Measurements from ENCODE around the gene SSH2. TPM values are rescaled to one million over a fixed set of nuclear protein-coding genes. Genes with fewer than 3 reads are reported as not detected.

Gene SSH2
- polyA plus RNA-seq, 1 of the 3 experiments (the other 2 are of a cell fraction): 8.8 TPM

DNA sequence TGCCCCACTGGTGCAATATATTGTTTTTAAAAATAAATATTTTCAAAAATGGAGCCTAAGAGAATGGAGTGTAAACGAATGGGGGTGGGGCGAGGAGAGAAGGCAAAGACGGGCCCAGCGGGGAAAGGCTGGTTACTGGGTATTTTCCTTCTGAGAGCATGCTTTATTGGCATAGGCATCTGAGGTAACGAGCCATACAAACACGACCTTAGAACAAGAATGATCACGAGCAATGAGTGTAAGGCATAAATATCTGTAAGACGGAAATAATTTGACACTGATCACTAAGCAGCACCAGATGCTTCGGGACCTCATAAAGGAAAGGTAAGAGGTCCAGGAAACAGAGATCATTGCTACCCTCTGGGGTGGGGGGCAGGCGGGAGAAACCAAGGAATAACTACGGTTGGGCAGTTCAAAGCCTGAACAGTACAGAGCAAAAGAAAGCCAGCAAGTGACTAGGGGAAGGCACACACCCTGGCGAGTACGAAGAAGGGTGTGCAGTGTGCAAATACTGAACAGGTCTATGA, 959 bp downstream of the SSH2 start:
- H3K9ac ChIP-seq: peak overlapping the region; percentile 74
- H3K79me2 ChIP-seq (ENCODE audit: insufficient read depth): peaks cover 68% of the 10 kb centered on the region
- no peak for TF ChIP-seq NRF1 (IDR thresholded peaks at IDR 0.05; ENCODE audit: low read depth, low read length)
- TF ChIP-seq MEF2A (IDR thresholded peaks at IDR 0.05; ENCODE audit: borderline replicate concordance, low read depth): no peak
- TF ChIP-seq FOXJ3 (CRISPR knock-in tag; IDR thresholded peaks at IDR 0.05): no peak
- TF ChIP-seq TCF12 (IDR thresholded peaks at IDR 0.05): peak; percentile 17; the same call in 1 of the 2 replicates
- peak; percentile 56; the same call in 1 of the 2 replicates for TF ChIP-seq MXI1 (IDR thresholded peaks at IDR 0.05; ENCODE audit: low read depth, low read length)
- no peaks in the 10 kb centered on the region for H3K27me3 ChIP-seq (ENCODE audit: insufficient read depth)
- peaks cover 21 to 24% of the 10 kb centered on the region in 2 experiments; a peak in 3 of 4 replicates for H3K4me1 ChIP-seq (ENCODE audit: control insufficient read depth in 1 of 2, insufficient read depth in 2 of 2, low read depth in 1 of 2, low read length in 1 of 2)
- ChIA-PET CTCF (interaction anchor here (0.6 to 3.9 kb wide), 6 partner anchors 16 to 466 kb away, joined by 3 to 118 read pairs (median 38); no protein-coding TSS in a partner anchor), POLR2A (no interaction called here)
- H3K4me3 ChIP-seq (ENCODE audit: low read depth in 2 of 2, low read length in 1 of 2): peak overlapping the region; percentile 84 to 99
- peak overlapping the region; percentile 91 for H3K4me2 ChIP-seq
- no peaks in the 10 kb centered on the region for H4K20me1 ChIP-seq (ENCODE audit: insufficient read depth)
- WGBS (ENCODE audit: low lambda C conversion rate): under 1% methylated on average over 13 of the region's 13 CpGs
- peak; percentile 38 for DNase-seq
- peak overlapping the region; percentile 87 for H2AFZ ChIP-seq (ENCODE audit: low read depth)
- H3K36me3 ChIP-seq (replicated peaks in 1 of 2; ENCODE audit: control insufficient read depth in 1 of 2, insufficient read depth in 2 of 2, low read length in 1 of 2): peaks cover 0 to 4% of the 10 kb centered on the region in 2 experiments
- H3K9me2 ChIP-seq: no peaks in the 10 kb centered on the region
- H3K9me3 ChIP-seq: no peaks in the 10 kb centered on the region
- H3F3A ChIP-seq (replicated peaks; ENCODE audit: insufficient read depth): peaks cover 20% of the 10 kb centered on the region
- peak overlapping the region; percentile 80 to 83 for H3K27ac ChIP-seq (ENCODE audit: low read depth in 2 of 2, low read length in 1 of 2)

DNA sequence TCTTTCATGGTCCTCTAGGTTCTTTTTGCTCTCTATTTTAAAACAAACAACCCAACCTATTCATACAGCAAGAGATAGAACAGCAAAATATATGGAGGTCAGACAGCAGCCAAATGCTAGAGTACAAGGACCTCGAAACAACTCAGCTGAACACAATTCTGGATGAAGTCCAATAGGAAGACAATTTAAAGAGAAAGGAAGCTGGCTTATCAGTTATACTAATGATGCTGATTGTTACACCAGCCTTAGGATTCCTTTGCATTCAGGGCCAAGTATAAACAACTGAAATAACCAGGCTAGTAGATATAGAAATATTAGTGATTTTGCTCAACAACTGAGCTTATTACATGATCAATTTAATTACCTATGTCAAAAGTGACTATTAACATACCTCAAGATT, 2.5 kb downstream of the SSH2 start:
- H3K9me3 ChIP-seq: no peaks in the 10 kb centered on the region
- H2AFZ ChIP-seq (ENCODE audit: low read depth): no peak overlapping the region
- 40% methylated on average over 1 of the region's 1 CpG for WGBS (ENCODE audit: low lambda C conversion rate)
- peaks cover 21 to 24% of the 10 kb centered on the region in 2 experiments; a peak in 3 of 4 replicates for H3K4me1 ChIP-seq (ENCODE audit: control insufficient read depth in 1 of 2, insufficient read depth in 2 of 2, low read depth in 1 of 2, low read length in 1 of 2)
- H3K36me3 ChIP-seq (replicated peaks in 1 of 2; ENCODE audit: control insufficient read depth in 1 of 2, insufficient read depth in 2 of 2, low read length in 1 of 2): peaks cover 0 to 4% of the 10 kb centered on the region in 2 experiments
- ChIA-PET CTCF (interaction anchor here (0.7 to 2.0 kb wide), 4 partner anchors 60 to 336 kb away, joined by 3 to 7 read pairs (median 4); no protein-coding TSS in a partner anchor), POLR2A (no interaction called here)
- H3F3A ChIP-seq (replicated peaks; ENCODE audit: insufficient read depth): peaks cover 20% of the 10 kb centered on the region
- H3K4me3 ChIP-seq (ENCODE audit: low read depth in 2 of 2, low read length in 1 of 2): 0 out of 4 replicates have a peak overlapping the region, but pooled peaks of 1 of the 2 experiments have one; percentile 15
- peak overlapping the region; percentile 91 for H3K4me2 ChIP-seq
- H3K27ac ChIP-seq (ENCODE audit: low read depth in 2 of 2, low read length in 1 of 2): no peak overlapping the region
- TF ChIP-seq FOXJ3 (CRISPR knock-in tag; IDR thresholded peaks at IDR 0.05) (no peak), SIN3A (IDR thresholded peaks at IDR 0.05; ENCODE audit: borderline replicate concordance, low read depth, low read length) (no peak), FOSL2 (IDR thresholded peaks at IDR 0.05; ENCODE audit: borderline replicate concordance, low read depth) (no peak), NFIC (IDR thresholded peaks at IDR 0.05; ENCODE audit: borderline replicate concordance) (no peak), SMC3 (IDR thresholded peaks at IDR 0.05; ENCODE audit: low read depth, low read length) (no peak), TAF1 (IDR thresholded peaks at IDR 0.05; ENCODE audit: borderline replicate concordance, low read depth, low read length) (no peak), RXRA (IDR thresholded peaks at IDR 0.05; ENCODE audit: borderline replicate concordance, low read depth) (no peak), JUND (IDR thresholded peaks at IDR 0.05) (no peak), GATA2 (CRISPR knock-in tag; IDR thresholded peaks at IDR 0.05) (no peak), RCOR1 (IDR thresholded peaks at IDR 0.05; ENCODE audit: low read length) (no peak), CHD2 (IDR thresholded peaks at IDR 0.05; ENCODE audit: low read length, partially characterized antibody) (no peak), NRF1 (IDR thresholded peaks at IDR 0.05; ENCODE audit: low read depth, low read length) (no peak), RFX5 (IDR thresholded peaks at IDR 0.05; ENCODE audit: low read length) (no peak), POLR2AphosphoS5 (IDR thresholded peaks at IDR 0.05; ENCODE audit: low read depth, low read length) (no peak), MEF2A (IDR thresholded peaks at IDR 0.05; ENCODE audit: borderline replicate concordance, low read depth) (no peak)
- TF ChIP-seq, protein P1, sequence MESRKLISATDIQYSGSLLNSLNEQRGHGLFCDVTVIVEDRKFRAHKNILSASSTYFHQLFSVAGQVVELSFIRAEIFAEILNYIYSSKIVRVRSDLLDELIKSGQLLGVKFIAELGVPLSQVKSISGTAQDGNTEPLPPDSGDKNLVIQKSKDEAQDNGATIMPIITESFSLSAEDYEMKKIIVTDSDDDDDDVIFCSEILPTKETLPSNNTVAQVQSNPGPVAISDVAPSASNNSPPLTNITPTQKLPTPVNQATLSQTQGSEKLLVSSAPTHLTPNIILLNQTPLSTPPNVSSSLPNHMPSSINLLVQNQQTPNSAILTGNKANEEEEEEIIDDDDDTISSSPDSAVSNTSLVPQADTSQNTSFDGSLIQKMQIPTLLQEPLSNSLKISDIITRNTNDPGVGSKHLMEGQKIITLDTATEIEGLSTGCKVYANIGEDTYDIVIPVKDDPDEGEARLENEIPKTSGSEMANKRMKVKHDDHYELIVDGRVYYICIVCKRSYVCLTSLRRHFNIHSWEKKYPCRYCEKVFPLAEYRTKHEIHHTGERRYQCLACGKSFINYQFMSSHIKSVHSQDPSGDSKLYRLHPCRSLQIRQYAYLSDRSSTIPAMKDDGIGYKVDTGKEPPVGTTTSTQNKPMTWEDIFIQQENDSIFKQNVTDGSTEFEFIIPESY (IDR thresholded peaks at IDR 0.05; ENCODE audit: borderline replicate concordance, low read depth): no peak
- TF ChIP-seq, protein P2, sequence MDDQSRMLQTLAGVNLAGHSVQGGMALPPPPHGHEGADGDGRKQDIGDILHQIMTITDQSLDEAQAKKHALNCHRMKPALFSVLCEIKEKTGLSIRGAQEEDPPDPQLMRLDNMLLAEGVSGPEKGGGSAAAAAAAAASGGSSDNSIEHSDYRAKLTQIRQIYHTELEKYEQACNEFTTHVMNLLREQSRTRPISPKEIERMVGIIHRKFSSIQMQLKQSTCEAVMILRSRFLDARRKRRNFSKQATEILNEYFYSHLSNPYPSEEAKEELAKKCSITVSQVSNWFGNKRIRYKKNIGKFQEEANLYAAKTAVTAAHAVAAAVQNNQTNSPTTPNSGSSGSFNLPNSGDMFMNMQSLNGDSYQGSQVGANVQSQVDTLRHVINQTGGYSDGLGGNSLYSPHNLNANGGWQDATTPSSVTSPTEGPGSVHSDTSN (IDR thresholded peaks at IDR 0.05): no peak
- TF ChIP-seq, protein P3, sequence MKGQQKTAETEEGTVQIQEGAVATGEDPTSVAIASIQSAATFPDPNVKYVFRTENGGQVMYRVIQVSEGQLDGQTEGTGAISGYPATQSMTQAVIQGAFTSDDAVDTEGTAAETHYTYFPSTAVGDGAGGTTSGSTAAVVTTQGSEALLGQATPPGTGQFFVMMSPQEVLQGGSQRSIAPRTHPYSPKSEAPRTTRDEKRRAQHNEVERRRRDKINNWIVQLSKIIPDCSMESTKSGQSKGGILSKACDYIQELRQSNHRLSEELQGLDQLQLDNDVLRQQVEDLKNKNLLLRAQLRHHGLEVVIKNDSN (IDR thresholded peaks at IDR 0.05; ENCODE audit: borderline replicate concordance, low read depth): no peak
- no peak for DNase-seq
- H3K27me3 ChIP-seq (ENCODE audit: insufficient read depth): no peaks in the 10 kb centered on the region
- H3K9me2 ChIP-seq: no peaks in the 10 kb centered on the region
- no peaks in the 10 kb centered on the region for H4K20me1 ChIP-seq (ENCODE audit: insufficient read depth)
- no peak overlapping the region for H3K9ac ChIP-seq
- peaks cover 83% of the 10 kb centered on the region for H3K79me2 ChIP-seq (ENCODE audit: insufficient read depth)

Measured in SK-N-SH (cell line).